A549 (cell line): ENCODE results near the gene EIF2B2. TPM values are rescaled to one million over a fixed set of nuclear protein-coding genes. Genes with fewer than 3 reads are reported as not detected.

Experiments used
- ATAC-seq, 2 experiments: fragments of 200-7000 bp in 1 of 2; fragments of >200 bp in 1 of 2; cut with Nextera tagmentation in 1 of 2; cut with Tn5 transposase in 1 of 2; 3 replicates each; pipeline versions ENCODE4 v1.8.0 to v1.9.1; 2018 to 2020; ENCODE audit warnings: mild to moderate bottlenecking in 1 of 2, moderate library complexity in 1 of 2
- CTCF ChIA-PET: fragments of 300-600 bp; sonication (Branson Sonifier 250); formaldehyde crosslinking; extraction: SDS; loops from one replicate; lab custom pipeline; 2021; ENCODE audit warnings: antibody characterized with exemption, inconsistent platforms; lab: Yijun Ruan, JAX
- POLR2A ChIA-PET: fragments of 350-600 bp; formaldehyde crosslinking; extraction: SDS; loops from one replicate; lab custom pipeline; 2021; ENCODE audit warnings: antibody characterized with exemption, inconsistent platforms; lab: Yijun Ruan, JAX
- DNase-seq, 2 experiments: peaks; one replicate each; pipeline versions ENCODE4 v3.0.0 to v3.0.0-alpha.2; 2011 to 2016; ENCODE audit warnings: low read depth in 1 of 2, low spot score in 1 of 2
- FAIRE-seq: peaks from 2 replicates; lab custom pipeline; 2011; peaks lifted over from hg19 to GRCh38; lab: Jason Lieb, UNC
- H3K27ac ChIP-seq, 2 experiments: fragments of >200 bp; sonication (Bioruptor Twin); formaldehyde crosslinking; 3 replicates each; pipeline ENCODE4 v1.5.1; 2016 to 2017
- H3K4me1 ChIP-seq: fragments of >200 bp; sonication (Bioruptor Twin); formaldehyde crosslinking; 3 replicates; pipeline ENCODE4 v1.6.1; 2016
- H3K4me2 ChIP-seq: fragments of >200 bp; sonication (Bioruptor Twin); formaldehyde crosslinking; 3 replicates; pipeline ENCODE4 v1.6.1; 2016
- H3K4me3 ChIP-seq: fragments of >200 bp; sonication (Bioruptor Twin); formaldehyde crosslinking; 3 replicates; pipeline ENCODE4 v1.5.1; 2016
- H3K9me3 ChIP-seq: fragments of >200 bp; sonication (Bioruptor Twin); formaldehyde crosslinking; 3 replicates; pipeline ENCODE4 v1.6.1; 2016
- ATOH8 ChIP-seq: fragments of 250-450 bp; sonication (Bioruptor Pico); IDR thresholded peaks from 2 replicates; pipeline ENCODE4 v1.5.0; 2020; ENCODE audit warnings: low read depth, mild to moderate bottlenecking, moderate library complexity
- BHLHE40 ChIP-seq: IDR thresholded peaks from 2 replicates; pipeline ENCODE4 v1.6.1; 2012; ENCODE audit warnings: low read depth, low read length, inconsistent platforms
- CEBPB ChIP-seq, 2 experiments: fragments of >200 bp in 1 of 2; sonication (Bioruptor Twin) in 1 of 2; formaldehyde crosslinking in 1 of 2; IDR thresholded peaks; 2 replicates each; pipeline ENCODE4 v1.6.1; 2012 to 2016
- CHD2 ChIP-seq: fragments of 150-350 bp; IDR thresholded peaks from 2 replicates; pipeline ENCODE4 v1.6.1; 2014; ENCODE audit warnings: low read length; ENCODE audit not compliant: partially characterized antibody
- E2F6 ChIP-seq: IDR thresholded peaks from 2 replicates; pipeline ENCODE4 v1.6.1; 2012; ENCODE audit warnings: low read depth, borderline replicate concordance
- ESRRA ChIP-seq: fragments of 150-350 bp; IDR thresholded peaks from 2 replicates; pipeline ENCODE4 v1.6.1; 2014; ENCODE audit warnings: mild to moderate bottlenecking, low read length, borderline replicate concordance
- HMGXB4 ChIP-seq: fragments of 250-450 bp; sonication (Bioruptor Pico); IDR thresholded peaks from 2 replicates; pipeline ENCODE4 v1.5.0; 2021; ENCODE audit warnings: mild to moderate bottlenecking, moderate library complexity, borderline replicate concordance
- HOXB5 ChIP-seq: fragments of 250-450 bp; sonication (Bioruptor Pico); IDR thresholded peaks from 2 replicates; pipeline ENCODE4 v1.5.0; 2020; ENCODE audit warnings: mild to moderate bottlenecking, moderate library complexity
- MAFK ChIP-seq: fragments of 450-650 bp; IDR thresholded peaks from 2 replicates; pipeline ENCODE4 v1.6.1; 2014; ENCODE audit not compliant: partially characterized antibody
- MAX ChIP-seq: IDR thresholded peaks from 2 replicates; pipeline ENCODE4 v1.6.1; 2012
- NFE2L2 ChIP-seq: fragments of 150-350 bp; conservative IDR thresholded peaks from 2 replicates; pipeline ENCODE4 v1.6.1; 2014; ENCODE audit warnings: low read length
- NPAS2 ChIP-seq: fragments of 250-450 bp; sonication (Bioruptor Pico); IDR thresholded peaks from 2 replicates; pipeline ENCODE4 v1.8.0; 2022; ENCODE audit warnings: mild to moderate bottlenecking, moderate library complexity, borderline replicate concordance
- NR3C1 ChIP-seq: fragments of >200 bp; sonication (Bioruptor Twin); formaldehyde crosslinking; IDR thresholded peaks from 3 replicates; pipeline ENCODE4 v1.6.1; 2017
- PHF8 ChIP-seq: fragments of 200-600 bp; sonication (generic); IDR thresholded peaks from 2 replicates; pipeline ENCODE4 v1.6.1; 2016; ENCODE audit warnings: low read depth, mild to moderate bottlenecking, antibody characterized with exemption, moderate library complexity, borderline replicate concordance
- RCOR1 ChIP-seq: fragments of 150-350 bp; IDR thresholded peaks from 2 replicates; pipeline ENCODE4 v1.6.1; 2014; ENCODE audit warnings: antibody characterized with exemption, low read length, low read depth
- SMC3 ChIP-seq: fragments of >200 bp; sonication (Bioruptor Twin); formaldehyde crosslinking; IDR thresholded peaks from 3 replicates; pipeline ENCODE4 v1.6.1; 2018; ENCODE audit warnings: inconsistent platforms
- TFCP2L1 ChIP-seq: fragments of 250-450 bp; sonication (Bioruptor Pico); IDR thresholded peaks from 2 replicates; pipeline ENCODE4 v1.5.0; 2021; ENCODE audit warnings: mild to moderate bottlenecking
- ZC3H11A ChIP-seq: fragments of 450-650 bp; IDR thresholded peaks from 2 replicates; pipeline ENCODE4 v1.6.1; 2014; ENCODE audit warnings: antibody characterized with exemption, mild to moderate bottlenecking
- ZFP36 ChIP-seq: fragments of 450-650 bp; IDR thresholded peaks from 2 replicates; pipeline ENCODE4 v1.6.1; 2014; ENCODE audit warnings: borderline replicate concordance; ENCODE audit not compliant: partially characterized antibody
- WGBS: methylation state at CpG from one replicate; pipeline ENCODE4 v1.1.6; 2017; ENCODE audit errors: missing lambda C conversion rate; 5-methylcytosine and 5-hydroxymethylcytosine counted together
- polyA plus RNA-seq, 4 experiments: library from polyadenylated mRNA; depleted of rRNA in 3 of 4; stranded (reverse); fragments of >200 nt; fragmentation: RNase III in 1 of 4; extraction: RNeasy Plus Mini Kit Qiagen cat#74134 plus additional on column Dnase treatment in 1 of 4; gene quantifications; 2 replicates in 3 of 4; 3 replicates in 1 of 4; pipeline ENCODE4 v1.2.3, GENCODE V29; 2011 to 2017

Gene EIF2B2
- polyA plus RNA-seq, 2 of the 4 experiments (the other 2 are of a cell fraction) = 88.4 to 116 TPM

GRCh38 chr14:74979029-74979428 lies 23.7 kb upstream of the EIF2B2 start (continued):
- TF ChIP-seq HMGXB4 (CRISPR knock-in tag) (no peak), ZFP36 (no peak), NFE2L2 (no peak), HOXB5 (CRISPR knock-in tag) (no peak), SMC3 (no peak), TFCP2L1 (CRISPR knock-in tag) (no peak), MAX (no peak)

- H3K9me3 ChIP-seq = no peaks in the 10 kb centered on the region
- TF ChIP-seq NR3C1 (no peak), ZC3H11A (no peak), RCOR1 (no peak), PHF8 (no peak), NPAS2 (CRISPR knock-in tag) (no peak), HOXB5 (CRISPR knock-in tag) (no peak), E2F6 (no peak), SMC3 (no peak), ESRRA (no peak), CEBPB (IDR thresholded peaks at IDR 0.05) (no peak), ATOH8 (CRISPR knock-in tag) (no peak), MAFK (no peak), BHLHE40 (no peak)
- TF ChIP-seq, all 56 proteins: peak for 0
- ATAC-seq = peak in 1 of 2 experiments; percentile 54; a peak in 3 of 6 replicates
- Histone ChIP-seq H3K4me3 (no peak overlapping the region), H3K27ac (no peak overlapping the region), H3K4me2 (no peak overlapping the region), H3K4me1 (no peaks in the 10 kb centered on the region)
- DNase-seq = no peak
- POLR2A ChIA-PET = no interaction called here
- 86% methylated on average over 20 of the region's 23 CpGs for WGBS
- CTCF ChIA-PET = interaction anchor here (0.6 to 1.7 kb wide), 7 partner anchors 11 to 849 kb away, joined by 3 to 5 read pairs (median 3); no protein-coding TSS in a partner anchor
- FAIRE-seq = no peak
Measured at GRCh38 chr14:74979442-74980397, 23.0 kb upstream of the EIF2B2 start.

GRCh38 chr14:74980398-74980730 lies 22.4 kb upstream of the EIF2B2 start:
- ATAC-seq (peak in 1 of 2 experiments; percentile 12; a peak in 2 of 6 replicates), DNase-seq (no peak)
- Histone ChIP-seq H3K4me1 (no peaks in the 10 kb centered on the region), H3K4me2 (no peak overlapping the region)
- POLR2A ChIA-PET = no interaction called here
- TF ChIP-seq CHD2 = no peak
- TF ChIP-seq ZC3H11A = no peak
- TF ChIP-seq, all 56 proteins: peak for 0
- H3K9me3 ChIP-seq = no peaks in the 10 kb centered on the region
- WGBS = 78% methylated on average over 3 of the region's 4 CpGs
- no peak overlapping the region for H3K4me3 ChIP-seq
- H3K27ac ChIP-seq = no peak overlapping the region
- FAIRE-seq = no peak
- CTCF ChIA-PET = interaction anchor here (1.0 to 1.6 kb wide), 4 partner anchors 9 to 34 kb away, joined by 3 to 5 read pairs (median 4); no protein-coding TSS in a partner anchor
